T1000 (cell line): ENCODE measurements around the gene TBC1D28.
"Not testable (repeated sequence)": the region's sequence is repeated elsewhere in the genome, so short reads cannot be mapped to it uniquely, and the experiment has no call there.

ENCODE experiments used
- DNase-seq: peaks from one replicate; lab custom pipeline; 2025; ENCODE audit warnings: mixed read lengths; lab: John Stamatoyannopoulos, UW

Gene TBC1D28

GRCh38 chr17:18613016-18613415 is 31.2 kb downstream of the TBC1D28 start:
- DNase-seq: not testable (repeated sequence)

GRCh38 chr17:18593138-18593537 is 51.1 kb downstream of the TBC1D28 start:
- DNase-seq: not testable (repeated sequence)
